HS-27A (cell line): ENCODE measurements around the gene AOC3.
A peak's percentile ranks its signal among the peaks of the same experiment; 100 is the strongest.

Source experiments
- DNase-seq: peaks from one replicate; pipeline ENCODE4 v3.0.0-alpha.2; 2012; ENCODE audit warnings: low read depth, missing footprints

Gene AOC3

GRCh38 chr17:42850954-42851353 lies at the start of gene AOC3:
AOC3 (plus strand) TSS chr17:42851199; CDS start chr17:42851344, 145 bp downstream.
- DNase-seq: no peak

GRCh38 chr17:42803074-42803883 lies 47.7 kb upstream of the AOC3 start:
- DNase-seq: no peak

GRCh38 chr17:42804918-42805367 lies 46.1 kb upstream of the AOC3 start:
- DNase-seq: no peak

DNA sequence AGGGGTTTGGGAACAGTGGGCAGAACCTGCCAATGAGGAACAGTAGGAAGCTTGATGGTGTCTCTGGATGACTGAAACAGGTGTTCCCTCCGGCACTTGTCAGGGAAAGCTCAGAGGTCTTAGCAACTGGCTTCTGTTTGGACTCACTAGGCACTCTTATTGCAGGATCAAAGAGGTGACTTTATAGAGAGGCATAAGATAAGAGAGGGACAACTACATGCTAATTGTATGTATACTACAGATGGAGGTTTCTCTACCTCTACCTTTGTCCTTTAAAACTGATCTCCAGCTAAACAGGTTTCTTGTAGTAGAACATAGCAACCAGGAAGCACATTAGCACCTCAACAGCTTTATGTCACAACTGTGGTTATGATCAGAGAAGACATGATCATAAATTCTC lies 44.8 kb upstream of the AOC3 start:
- no peak for DNase-seq

- DNase-seq: no peak
These were observed 41.7 kb upstream of the AOC3 start for GRCh38 chr17:42809250-42809649.

DNA sequence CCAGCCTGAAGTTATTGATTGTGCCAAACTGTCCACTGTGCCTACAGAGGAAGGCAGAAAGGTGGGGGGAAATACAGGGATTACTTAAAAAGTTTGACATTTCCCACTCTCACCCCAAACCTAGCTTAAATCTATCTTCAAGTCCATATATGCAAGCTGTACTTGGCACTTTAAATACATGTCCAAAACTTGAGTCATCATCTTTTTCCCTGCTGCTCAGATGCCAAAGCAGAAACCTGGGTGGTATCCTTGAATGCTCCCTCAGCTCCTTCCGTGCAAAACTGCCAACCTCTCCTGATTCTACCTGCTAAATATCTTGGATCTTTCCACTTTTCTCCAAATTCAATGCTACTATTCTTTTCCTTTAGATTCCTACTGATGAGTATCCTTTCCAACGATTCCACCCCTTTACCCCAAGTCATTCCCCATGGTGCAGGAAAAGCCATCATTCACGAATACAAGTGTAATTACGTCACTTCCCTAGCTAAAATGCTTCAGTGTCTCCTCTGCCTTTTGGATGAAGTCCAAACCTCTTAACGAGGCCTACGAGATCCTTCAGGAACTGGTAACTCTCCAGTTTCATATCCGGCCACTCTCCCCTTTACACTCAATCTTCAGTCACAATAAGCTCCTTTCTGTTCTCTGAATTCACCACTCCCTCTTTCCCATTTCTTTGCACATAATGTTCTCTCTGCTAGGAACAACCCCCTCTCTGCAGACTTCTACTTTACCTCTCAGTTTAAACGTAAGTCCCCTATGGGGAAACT lies 36.2 kb upstream of the AOC3 start:
- peak; percentile 64 for DNase-seq

GRCh38 chr17:42817866-42818265 lies 33.1 kb upstream of the AOC3 start:
- DNase-seq: no peak

DNA sequence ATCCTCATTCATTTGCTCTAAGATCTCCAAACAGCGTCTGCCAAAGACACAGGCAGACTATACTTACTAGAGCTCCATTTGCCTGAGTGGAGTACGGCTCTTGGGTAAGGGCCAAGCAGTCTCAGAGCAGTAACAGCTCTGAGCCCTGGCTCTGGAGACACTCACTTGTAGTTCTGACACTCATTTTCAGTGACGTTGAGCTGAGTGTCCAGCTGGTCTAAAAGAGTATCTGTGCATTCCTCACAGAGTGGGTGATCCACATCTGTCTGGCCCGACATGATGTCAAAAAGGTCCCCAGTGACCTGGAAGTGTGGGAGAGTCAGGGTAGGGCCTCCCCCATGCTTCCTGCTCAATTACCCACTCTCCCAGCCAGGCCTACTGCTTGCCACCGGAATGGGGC lies 32.6 kb upstream of the AOC3 start:
- DNase-seq: no peak

DNA sequence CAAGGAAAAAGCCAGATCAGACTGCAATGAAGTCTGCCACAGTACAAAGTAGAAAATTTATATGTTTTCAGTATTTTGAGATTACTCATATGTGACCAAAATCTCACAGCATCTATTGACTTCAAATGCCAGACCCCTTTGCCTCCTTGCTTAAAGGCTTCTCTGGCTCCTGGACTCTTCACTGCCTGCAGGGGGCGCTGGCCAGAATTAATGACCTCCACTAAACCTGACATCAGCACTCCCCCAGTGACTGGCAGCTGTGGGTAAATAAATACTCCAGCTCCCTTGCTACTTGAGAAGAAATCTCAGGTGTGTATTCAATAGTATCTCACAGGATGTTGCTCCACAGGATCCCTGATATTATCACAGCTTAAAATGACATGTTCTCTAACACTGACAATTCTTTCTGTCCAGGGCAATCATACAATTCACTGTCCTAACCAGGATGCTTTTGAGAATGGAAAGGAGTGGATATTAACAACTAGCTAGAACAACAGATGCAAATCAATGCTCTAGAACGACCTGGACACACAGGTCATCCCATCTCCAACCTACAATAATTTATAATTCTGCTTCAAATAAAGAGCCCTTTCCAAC lies 31.0 kb upstream of the AOC3 start:
- DNase-seq: no peak

DNA sequence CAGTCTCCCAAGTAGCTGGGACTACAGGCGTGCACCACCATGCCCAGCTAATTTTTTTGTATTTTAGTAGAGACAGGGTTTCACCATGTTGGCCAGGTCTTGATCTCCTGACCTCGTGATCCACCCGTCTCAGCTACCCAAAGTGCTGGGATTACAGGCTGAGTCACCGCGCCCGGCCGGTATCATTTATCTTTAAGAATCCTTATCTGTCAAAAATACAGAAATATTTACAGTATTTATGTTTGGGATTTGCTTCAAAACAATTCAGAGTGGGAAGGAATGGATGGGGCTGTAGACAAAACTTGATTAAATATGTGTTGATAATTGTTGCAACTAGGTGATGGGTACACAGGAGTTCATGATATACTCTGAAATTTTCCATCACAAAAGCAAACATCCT lies 29.8 kb upstream of the AOC3 start:
- no peak for DNase-seq

GRCh38 chr17:42827472-42827871 lies 23.5 kb upstream of the AOC3 start:
- DNase-seq: no peak

- DNase-seq: no peak
These were observed 20.0 kb upstream of the AOC3 start for GRCh38 chr17:42830971-42831370.

GRCh38 chr17:42832213-42832933 lies 18.6 kb upstream of the AOC3 start:
- no peak for DNase-seq

DNA sequence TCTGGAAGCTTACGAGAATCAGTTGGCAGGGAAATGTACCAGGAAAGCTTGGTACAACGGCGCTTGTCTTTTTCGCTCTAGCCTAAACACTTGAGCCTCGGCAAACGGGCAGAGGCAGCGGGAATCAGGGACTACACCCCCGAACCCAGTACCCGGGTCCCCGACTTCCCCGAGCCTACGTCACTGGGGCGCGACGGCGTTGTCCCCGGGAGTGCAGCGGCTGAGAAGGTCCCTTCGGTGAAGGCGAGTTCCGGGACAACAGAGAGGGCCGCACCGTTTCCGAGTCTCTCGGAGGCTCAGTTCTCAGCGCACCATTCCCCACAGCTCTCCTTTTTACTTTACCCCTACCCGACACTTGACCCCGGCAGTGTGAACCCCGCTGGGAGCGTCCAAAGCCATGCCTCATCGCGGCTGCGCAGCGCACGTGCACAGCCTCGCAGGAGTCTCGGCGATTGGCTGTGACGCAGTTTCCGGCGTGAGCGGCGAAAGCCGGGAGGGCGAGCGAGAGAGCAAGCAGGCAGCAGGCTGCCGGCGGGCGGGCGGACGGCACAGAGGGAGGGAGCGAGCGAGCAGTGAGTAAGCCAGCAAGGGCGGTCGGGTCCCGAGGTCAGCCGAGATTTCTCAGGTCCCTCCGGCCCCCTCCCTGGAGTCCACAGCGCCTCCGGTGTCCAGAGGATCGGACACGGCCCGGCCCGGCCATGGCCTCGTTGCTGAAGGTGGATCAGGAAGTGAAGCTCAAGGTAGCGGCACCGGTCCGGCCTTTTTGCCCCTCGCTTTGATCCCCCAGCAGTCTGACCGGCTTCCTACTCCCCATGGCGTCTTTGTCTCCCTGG lies 17.8 kb upstream of the AOC3 start, which contains the start of gene PSME3:
TSS of gene PSME3 (plus strand) at position 464 of the 833 bp plus-strand sequence. CDS start at position 699, 235 bp downstream.
- peak; percentile 57 for DNase-seq

DNA sequence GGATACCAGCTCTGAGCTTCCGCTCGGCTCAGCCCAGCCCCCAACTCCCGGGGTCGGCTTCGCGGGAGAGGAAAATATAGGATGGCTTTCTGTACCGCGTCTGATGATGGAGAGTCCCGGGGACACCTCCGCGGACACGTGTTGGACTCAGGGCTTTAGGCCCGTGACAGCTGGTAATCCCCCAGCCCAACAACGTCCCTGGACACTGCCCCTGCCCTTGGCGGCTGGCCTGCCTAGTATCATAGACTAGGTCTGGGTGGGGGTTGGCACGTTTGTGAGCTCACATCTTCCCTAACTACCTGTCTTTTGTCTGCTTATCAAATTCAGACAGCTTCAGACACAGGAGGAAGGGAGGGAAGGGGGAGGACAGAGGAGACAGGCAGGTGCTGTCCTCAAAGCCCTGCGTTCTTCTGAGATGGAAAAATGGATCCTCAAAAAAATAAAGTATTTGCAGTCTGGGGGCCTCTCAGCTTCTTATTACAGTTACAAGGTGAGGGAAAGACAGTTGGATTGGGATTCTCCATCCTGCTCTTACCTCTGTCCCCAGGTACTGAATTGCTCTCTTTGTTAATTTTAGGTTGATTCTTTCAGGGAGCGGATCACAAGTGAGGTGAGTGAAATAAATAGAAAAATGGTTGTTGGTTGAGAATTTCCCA lies 17.1 kb upstream of the AOC3 start:
- no peak for DNase-seq

- no peak for DNase-seq
These were observed 15.3 kb upstream of the AOC3 start for GRCh38 chr17:42835732-42836131.

DNA sequence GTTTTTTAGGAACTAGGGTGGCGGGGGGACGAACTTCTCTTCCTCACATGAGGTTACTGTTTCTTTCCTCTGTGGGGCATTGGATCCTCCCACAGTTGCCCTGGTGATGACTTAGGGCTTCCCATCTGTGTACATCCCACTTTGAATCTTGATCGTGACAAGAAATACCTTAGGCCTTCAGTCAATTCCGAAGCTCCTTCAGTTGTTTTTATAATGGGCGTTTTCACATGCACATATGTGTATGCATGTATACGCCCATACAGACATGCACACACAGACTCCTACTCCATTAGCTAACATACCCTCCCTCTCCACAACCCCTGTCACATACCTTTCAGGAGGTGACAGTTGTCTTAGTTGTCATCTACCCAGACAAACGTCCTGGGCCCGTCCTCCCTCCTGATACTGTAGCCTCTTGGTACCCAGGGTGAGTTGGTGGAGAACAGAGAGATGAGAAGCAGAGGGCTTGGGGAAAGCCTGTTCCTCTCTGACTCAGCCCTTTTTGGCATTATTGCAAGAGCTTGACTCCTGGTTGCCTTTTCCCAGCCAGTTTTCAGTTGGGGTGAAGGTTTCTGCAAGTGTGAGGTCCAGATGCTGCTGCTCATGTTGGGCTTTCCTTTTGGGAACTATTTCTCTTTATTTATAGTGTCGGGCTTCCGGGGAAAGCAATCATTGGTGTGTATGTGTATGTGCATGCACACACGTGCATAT lies 8.9 kb upstream of the AOC3 start:
- DNase-seq: no peak

DNA sequence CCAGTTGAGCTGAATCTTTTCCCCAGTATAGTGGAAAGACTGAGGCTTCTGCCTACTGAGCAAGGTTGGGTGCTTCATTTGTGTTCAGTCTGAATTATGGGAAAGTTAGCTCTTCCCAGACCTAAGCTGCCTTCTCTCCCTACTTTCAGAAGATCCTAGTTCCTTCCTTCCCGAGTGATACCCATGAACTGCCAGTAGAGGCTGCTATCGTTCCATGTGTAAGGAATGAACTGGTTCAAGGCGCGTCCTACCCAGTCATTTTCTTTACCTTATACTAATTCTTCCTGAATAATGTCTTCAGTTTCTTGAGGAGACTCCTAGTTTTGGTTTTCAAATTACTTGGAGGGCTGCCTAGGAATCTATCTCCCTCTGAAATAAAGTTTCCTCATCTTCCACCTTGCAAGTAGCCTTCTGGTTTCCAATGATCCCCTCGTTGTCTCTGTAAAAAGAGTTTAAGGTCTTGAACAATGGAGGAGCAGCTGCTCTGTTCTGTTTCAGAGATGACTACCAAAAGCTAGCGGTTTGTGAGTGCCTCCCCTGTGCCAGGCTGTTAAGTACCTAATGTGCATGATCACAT lies 7.6 kb upstream of the AOC3 start:
- DNase-seq: no peak

DNA sequence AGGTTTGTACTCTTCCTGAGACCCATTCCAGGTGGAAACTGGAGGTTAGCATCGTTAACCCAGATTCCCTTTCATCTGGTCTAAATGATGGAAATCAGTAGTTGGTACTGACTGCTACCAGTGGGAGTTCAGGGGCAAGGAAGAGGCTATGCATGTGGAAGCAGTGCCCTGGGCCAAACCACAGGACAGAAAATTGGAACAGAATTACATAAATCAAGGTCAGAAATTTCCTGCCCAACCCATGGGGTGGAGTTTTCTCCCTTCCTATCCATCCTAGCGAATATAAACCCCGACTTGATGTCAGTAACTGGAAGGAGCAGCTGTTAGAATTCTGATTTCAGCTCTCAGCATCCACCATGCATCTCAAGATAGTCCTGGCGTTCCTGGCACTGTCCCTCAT lies 6.7 kb upstream of the AOC3 start, which contains the start of gene AOC2:
TSS of gene AOC2 (plus strand) at position 310 of the 400 bp plus-strand sequence. CDS start at position 357, 47 bp downstream.
- DNase-seq: no peak
